ENCODE results near the gene OAF.

The OAF gene

DNA sequence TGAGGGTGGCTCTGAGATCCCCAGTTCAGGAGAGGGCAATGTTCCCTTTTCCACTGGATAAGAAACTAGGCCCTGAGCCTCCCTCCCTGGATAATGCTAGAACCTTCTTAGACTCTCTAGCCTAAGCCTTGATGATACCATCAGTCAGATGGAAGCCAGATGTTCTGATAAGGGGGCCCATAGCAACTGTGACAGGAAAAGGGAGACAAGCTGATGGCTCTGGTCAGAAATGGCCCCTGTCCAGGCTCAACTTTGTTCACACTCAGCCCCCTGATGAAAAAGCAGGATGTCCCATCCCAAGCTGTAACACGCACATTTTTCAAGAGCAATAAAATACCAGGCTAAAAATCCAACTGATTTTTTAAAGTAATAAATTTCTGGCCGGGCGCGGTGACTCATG lies 7.2 kb upstream of the OAF start:
- no peaks in the 10 kb centered on the region for H3K9me3 ChIP-seq (ENCODE audit: control insufficient read depth, low read length)
- peaks cover under 1% of the 10 kb centered on the region for H3K27me3 ChIP-seq (replicated peaks; ENCODE audit: control insufficient read depth, insufficient read depth, low read length, poor library complexity, severe bottlenecking)
- no peaks in the 10 kb centered on the region for H3K36me3 ChIP-seq (ENCODE audit: control insufficient read depth, insufficient read depth, low read length)
- no peak overlapping the region for H3K4me3 ChIP-seq (ENCODE audit: insufficient read depth, low read depth, low read length, poor library complexity, severe bottlenecking)
- H3K27ac ChIP-seq (ENCODE audit: insufficient read depth, low read length, poor library complexity, severe bottlenecking) = no peak overlapping the region
- no peaks in the 10 kb centered on the region for H3K4me1 ChIP-seq (ENCODE audit: control insufficient read depth, insufficient read depth, low read length, poor library complexity, severe bottlenecking)
- DNase-seq = no peak

GRCh38 chr11:120205596-120206161 lies 5.2 kb upstream of the OAF start:
- Histone ChIP-seq H3K27ac (ENCODE audit: insufficient read depth, low read length, poor library complexity, severe bottlenecking) (no peak overlapping the region), H3K4me1 (ENCODE audit: control insufficient read depth, insufficient read depth, low read length, poor library complexity, severe bottlenecking) (peaks cover 4% of the 10 kb centered on the region), H3K9me3 (ENCODE audit: control insufficient read depth, low read length) (no peaks in the 10 kb centered on the region), H3K27me3 (replicated peaks; ENCODE audit: control insufficient read depth, insufficient read depth, low read length, poor library complexity, severe bottlenecking) (no peaks in the 10 kb centered on the region), H3K36me3 (ENCODE audit: control insufficient read depth, insufficient read depth, low read length) (no peaks in the 10 kb centered on the region), H3K4me3 (ENCODE audit: insufficient read depth, low read depth, low read length, poor library complexity, severe bottlenecking) (no peak overlapping the region)
- DNase-seq = no peak

GRCh38 chr11:120207512-120207911 lies 3.3 kb upstream of the OAF start:
- Histone ChIP-seq H3K27ac (ENCODE audit: insufficient read depth, low read length, poor library complexity, severe bottlenecking) (no peak overlapping the region), H3K36me3 (ENCODE audit: control insufficient read depth, insufficient read depth, low read length) (no peaks in the 10 kb centered on the region), H3K9me3 (ENCODE audit: control insufficient read depth, low read length) (no peaks in the 10 kb centered on the region), H3K4me1 (ENCODE audit: control insufficient read depth, insufficient read depth, low read length, poor library complexity, severe bottlenecking) (peaks cover 8% of the 10 kb centered on the region), H3K4me3 (ENCODE audit: insufficient read depth, low read depth, low read length, poor library complexity, severe bottlenecking) (no peak overlapping the region), H3K27me3 (replicated peaks; ENCODE audit: control insufficient read depth, insufficient read depth, low read length, poor library complexity, severe bottlenecking) (no peaks in the 10 kb centered on the region)
- DNase-seq = no peak

DNA sequence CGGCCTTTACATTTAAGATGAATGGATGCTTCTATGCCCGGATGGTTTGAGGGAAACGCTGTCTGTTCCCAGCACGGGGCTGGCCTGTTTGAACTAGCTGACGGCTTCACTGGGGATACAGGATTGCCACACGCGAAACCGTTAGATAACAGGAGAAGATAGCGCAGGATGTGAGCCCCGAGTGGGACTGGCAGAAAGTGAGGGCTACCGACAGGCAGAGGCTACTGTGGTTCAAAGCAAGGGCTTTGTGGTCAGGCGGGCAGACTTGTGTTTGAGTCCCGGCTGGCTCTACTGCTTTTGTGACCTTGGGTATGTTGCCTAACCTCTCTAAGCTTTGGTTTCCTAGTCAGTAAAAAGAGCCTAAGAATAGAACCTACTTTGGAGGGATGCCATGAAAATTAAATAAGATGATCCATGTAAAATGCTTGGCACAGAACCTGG lies 2.8 kb upstream of the OAF start:
- Histone ChIP-seq H3K27ac (ENCODE audit: insufficient read depth, low read length, poor library complexity, severe bottlenecking) (no peak overlapping the region), H3K4me3 (ENCODE audit: insufficient read depth, low read depth, low read length, poor library complexity, severe bottlenecking) (no peak overlapping the region)
- no peak for DNase-seq

GRCh38 chr11:120208777-120209176 lies 2.1 kb upstream of the OAF start:
- Histone ChIP-seq H3K36me3 (ENCODE audit: control insufficient read depth, insufficient read depth, low read length) (no peaks in the 10 kb centered on the region), H3K4me3 (ENCODE audit: insufficient read depth, low read depth, low read length, poor library complexity, severe bottlenecking) (no peak overlapping the region), H3K4me1 (ENCODE audit: control insufficient read depth, insufficient read depth, low read length, poor library complexity, severe bottlenecking) (peaks cover 8% of the 10 kb centered on the region), H3K27me3 (replicated peaks; ENCODE audit: control insufficient read depth, insufficient read depth, low read length, poor library complexity, severe bottlenecking) (no peaks in the 10 kb centered on the region), H3K27ac (ENCODE audit: insufficient read depth, low read length, poor library complexity, severe bottlenecking) (no peak overlapping the region), H3K9me3 (ENCODE audit: control insufficient read depth, low read length) (no peaks in the 10 kb centered on the region)
- no peak for DNase-seq

More for the DNA sequence above, 2.8 kb upstream of the OAF start:
- no peaks in the 10 kb centered on the region for H3K27me3 ChIP-seq (replicated peaks; ENCODE audit: control insufficient read depth, insufficient read depth, low read length, poor library complexity, severe bottlenecking)
- H3K4me1 ChIP-seq (ENCODE audit: control insufficient read depth, insufficient read depth, low read length, poor library complexity, severe bottlenecking) = peaks cover 8% of the 10 kb centered on the region
- H3K9me3 ChIP-seq (ENCODE audit: control insufficient read depth, low read length) = no peaks in the 10 kb centered on the region
- H3K36me3 ChIP-seq (ENCODE audit: control insufficient read depth, insufficient read depth, low read length) = no peaks in the 10 kb centered on the region

GRCh38 chr11:120209746-120210625 lies 846 bp upstream of the OAF start:
- Histone ChIP-seq H3K27me3 (replicated peaks; ENCODE audit: control insufficient read depth, insufficient read depth, low read length, poor library complexity, severe bottlenecking) (no peaks in the 10 kb centered on the region), H3K36me3 (ENCODE audit: control insufficient read depth, insufficient read depth, low read length) (no peaks in the 10 kb centered on the region), H3K4me1 (ENCODE audit: control insufficient read depth, insufficient read depth, low read length, poor library complexity, severe bottlenecking) (peaks cover 8% of the 10 kb centered on the region), H3K27ac (ENCODE audit: insufficient read depth, low read length, poor library complexity, severe bottlenecking) (no peak overlapping the region), H3K9me3 (ENCODE audit: control insufficient read depth, low read length) (no peaks in the 10 kb centered on the region), H3K4me3 (ENCODE audit: insufficient read depth, low read depth, low read length, poor library complexity, severe bottlenecking) (peak overlapping the region; percentile 68)
- DNase-seq = no peak

DNA sequence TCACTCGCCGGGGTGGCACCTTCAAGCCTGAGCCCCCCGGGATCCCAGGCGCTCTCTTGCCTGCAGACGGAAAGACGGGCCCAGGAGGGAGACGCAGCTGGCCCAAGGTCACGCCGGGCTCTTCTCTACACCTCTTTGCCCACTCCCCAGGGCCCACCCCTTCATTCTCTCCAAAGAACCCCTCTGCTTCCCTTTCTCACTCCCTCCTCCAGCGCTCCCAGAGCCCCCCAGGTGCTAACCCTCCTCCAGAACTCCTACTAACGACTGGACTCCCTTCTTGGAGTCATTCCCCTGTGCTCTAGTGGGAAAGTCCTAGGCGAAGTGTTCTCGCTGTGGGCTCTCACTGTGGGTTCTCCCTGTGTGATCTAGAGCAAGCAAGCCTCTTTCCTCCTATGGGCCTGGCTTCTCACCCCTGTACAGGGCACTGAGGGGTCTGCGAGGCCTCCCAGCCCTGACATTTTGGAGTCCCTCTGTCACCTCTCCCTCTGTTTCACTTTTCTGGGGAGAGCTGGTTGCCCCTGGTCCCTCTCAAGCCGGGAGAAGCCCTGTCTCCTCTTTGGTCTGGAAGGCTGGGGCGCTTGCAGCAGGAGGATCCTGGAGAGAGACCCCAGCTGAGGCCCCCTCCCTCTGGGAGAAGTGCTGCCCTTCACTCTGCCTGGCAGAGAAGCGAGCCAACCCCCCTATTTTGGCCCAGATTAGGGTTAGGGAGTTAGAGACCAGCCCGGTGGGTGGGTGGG lies 858 bp downstream of the OAF start:
- no peaks in the 10 kb centered on the region for H3K27me3 ChIP-seq (replicated peaks; ENCODE audit: control insufficient read depth, insufficient read depth, low read length, poor library complexity, severe bottlenecking)
- no peak for DNase-seq
- H3K27ac ChIP-seq (ENCODE audit: insufficient read depth, low read length, poor library complexity, severe bottlenecking) = no peak overlapping the region
- peaks cover 8% of the 10 kb centered on the region for H3K4me1 ChIP-seq (ENCODE audit: control insufficient read depth, insufficient read depth, low read length, poor library complexity, severe bottlenecking)
- H3K36me3 ChIP-seq (ENCODE audit: control insufficient read depth, insufficient read depth, low read length) = no peaks in the 10 kb centered on the region
- peak overlapping the region; percentile 51 for H3K4me3 ChIP-seq (ENCODE audit: insufficient read depth, low read depth, low read length, poor library complexity, severe bottlenecking)
- H3K9me3 ChIP-seq (ENCODE audit: control insufficient read depth, low read length) = no peaks in the 10 kb centered on the region

DNA sequence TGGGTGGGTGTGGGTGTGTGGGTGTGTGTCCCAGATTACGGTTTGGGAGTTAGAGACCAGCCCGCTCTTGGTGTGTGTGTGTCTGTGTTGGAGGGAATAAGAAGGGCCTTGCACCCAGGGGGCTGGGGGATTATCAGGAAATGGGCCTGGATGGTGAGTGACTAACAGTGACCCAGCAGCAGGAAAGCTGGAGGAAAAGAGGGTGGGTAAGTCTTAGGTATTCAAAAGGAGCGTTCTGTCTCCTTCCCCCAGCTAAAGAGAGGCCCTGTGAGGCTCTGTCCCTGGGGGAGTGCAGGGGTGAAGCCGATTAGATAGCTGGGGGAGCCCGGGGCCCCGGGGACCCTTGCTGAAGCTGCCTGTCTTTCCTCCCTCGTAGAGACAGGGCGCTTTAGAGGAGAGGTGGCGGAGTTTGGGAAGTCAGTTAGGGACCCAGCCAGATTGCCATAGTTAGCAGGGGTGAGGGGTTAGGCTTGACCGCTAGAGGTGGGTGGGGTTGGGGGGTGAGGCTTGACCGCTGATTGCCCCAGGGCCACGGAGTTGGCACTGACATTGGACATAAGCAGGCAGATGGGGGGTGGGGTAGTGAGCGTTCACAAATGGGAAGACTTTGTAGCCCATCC lies 1.5 kb downstream of the OAF start:
- Histone ChIP-seq H3K36me3 (ENCODE audit: control insufficient read depth, insufficient read depth, low read length) (no peaks in the 10 kb centered on the region), H3K27ac (ENCODE audit: insufficient read depth, low read length, poor library complexity, severe bottlenecking) (no peak overlapping the region), H3K4me1 (ENCODE audit: control insufficient read depth, insufficient read depth, low read length, poor library complexity, severe bottlenecking) (peaks cover 8% of the 10 kb centered on the region), H3K9me3 (ENCODE audit: control insufficient read depth, low read length) (no peaks in the 10 kb centered on the region), H3K4me3 (ENCODE audit: insufficient read depth, low read depth, low read length, poor library complexity, severe bottlenecking) (no peak overlapping the region), H3K27me3 (replicated peaks; ENCODE audit: control insufficient read depth, insufficient read depth, low read length, poor library complexity, severe bottlenecking) (no peaks in the 10 kb centered on the region)
- DNase-seq = no peak

DNA sequence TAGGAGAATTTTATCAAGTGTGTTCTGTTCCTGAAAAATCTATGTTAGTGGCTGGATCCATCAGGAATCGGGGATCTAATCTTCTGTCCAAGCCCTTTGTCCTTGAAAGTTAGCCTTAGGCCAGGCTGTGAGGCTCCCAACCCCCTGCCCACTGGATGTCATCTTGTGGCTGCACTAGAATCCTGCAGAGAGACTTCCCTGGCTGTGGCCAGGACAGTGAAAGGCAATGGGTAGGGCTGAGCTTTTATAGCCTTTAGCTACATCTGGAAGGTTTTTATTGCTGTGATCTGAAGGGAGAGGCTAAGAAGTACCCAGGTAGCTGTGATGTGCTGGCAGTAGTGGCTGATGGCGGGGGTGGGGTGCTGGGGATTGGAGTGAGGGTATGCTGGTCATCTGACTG lies 2.1 kb downstream of the OAF start:
- DNase-seq = no peak
- H3K4me1 ChIP-seq (ENCODE audit: control insufficient read depth, insufficient read depth, low read length, poor library complexity, severe bottlenecking) = peaks cover 8% of the 10 kb centered on the region
- no peak overlapping the region for H3K4me3 ChIP-seq (ENCODE audit: insufficient read depth, low read depth, low read length, poor library complexity, severe bottlenecking)
- no peak overlapping the region for H3K27ac ChIP-seq (ENCODE audit: insufficient read depth, low read length, poor library complexity, severe bottlenecking)
- H3K36me3 ChIP-seq (ENCODE audit: control insufficient read depth, insufficient read depth, low read length) = no peaks in the 10 kb centered on the region
- no peaks in the 10 kb centered on the region for H3K9me3 ChIP-seq (ENCODE audit: control insufficient read depth, low read length)
- no peaks in the 10 kb centered on the region for H3K27me3 ChIP-seq (replicated peaks; ENCODE audit: control insufficient read depth, insufficient read depth, low read length, poor library complexity, severe bottlenecking)

Data from effector memory CD4-positive, alpha-beta T cell (primary cell).